Smooth muscle cell of the brain vasculature (primary cell): ENCODE measurements around the gene IREB2.
"Not testable (repeated sequence)": the region's sequence is repeated elsewhere in the genome, so short reads cannot be mapped to it uniquely, and the experiment has no call there.

Experiments
- DNase-seq: peaks from one replicate; pipeline ENCODE4 v3.0.0-alpha.2; 2012; ENCODE audit warnings: low read depth, low spot score

The IREB2 gene

DNA sequence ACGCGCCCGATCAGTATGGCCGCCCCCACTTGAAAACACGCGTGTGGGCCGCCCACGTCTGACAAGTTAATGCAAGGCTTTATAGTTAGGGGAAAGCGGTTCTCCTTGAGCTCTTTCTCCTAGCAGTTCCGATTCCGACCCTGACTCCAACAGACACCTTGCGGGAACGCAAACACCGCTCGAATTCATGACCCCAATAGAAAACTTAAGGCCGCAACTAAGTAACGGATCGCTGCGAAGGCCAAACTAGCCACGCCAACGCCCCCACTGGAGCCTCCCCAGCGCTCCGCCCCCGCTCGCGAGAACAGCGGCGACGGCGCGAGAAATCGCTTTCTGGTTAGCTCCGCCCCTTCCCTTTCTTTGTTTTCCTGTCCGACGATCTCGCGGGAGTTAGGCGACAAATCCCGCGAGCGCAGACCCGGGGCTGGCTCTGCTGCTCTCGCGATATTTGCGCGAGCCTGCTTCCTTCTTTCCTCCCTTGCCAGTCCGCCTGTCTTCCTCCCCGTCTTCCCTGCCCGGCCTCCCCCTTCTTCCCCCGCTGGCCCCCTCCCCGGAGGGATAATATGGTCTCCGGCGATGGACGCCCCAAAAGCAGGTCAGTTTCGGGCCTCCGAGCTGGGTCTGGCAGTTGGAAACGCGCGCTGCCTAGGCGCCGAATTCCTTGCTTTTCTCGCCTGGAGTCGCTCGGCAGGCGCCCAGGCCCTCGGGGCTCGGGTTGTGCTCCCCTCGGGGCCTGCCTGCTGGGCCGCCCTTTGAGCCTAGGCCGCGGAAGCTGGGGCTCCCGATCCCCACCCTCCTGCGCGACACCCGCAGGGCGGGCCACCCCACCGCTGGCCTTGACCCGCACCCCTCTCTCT lies at the start of gene IREB2:
TSS of gene IREB2 (plus strand) at position 455 of the 857 bp plus-strand sequence. CDS start at position 577, 122 bp downstream.
- peak; percentile 98 for DNase-seq

GRCh38 chr15:78388865-78389264 lies 49.2 kb upstream of the IREB2 start:
- DNase-seq = no peak

- no peak for DNase-seq
Measured at GRCh38 chr15:78389322-78389721, 48.7 kb upstream of the IREB2 start.

DNA sequence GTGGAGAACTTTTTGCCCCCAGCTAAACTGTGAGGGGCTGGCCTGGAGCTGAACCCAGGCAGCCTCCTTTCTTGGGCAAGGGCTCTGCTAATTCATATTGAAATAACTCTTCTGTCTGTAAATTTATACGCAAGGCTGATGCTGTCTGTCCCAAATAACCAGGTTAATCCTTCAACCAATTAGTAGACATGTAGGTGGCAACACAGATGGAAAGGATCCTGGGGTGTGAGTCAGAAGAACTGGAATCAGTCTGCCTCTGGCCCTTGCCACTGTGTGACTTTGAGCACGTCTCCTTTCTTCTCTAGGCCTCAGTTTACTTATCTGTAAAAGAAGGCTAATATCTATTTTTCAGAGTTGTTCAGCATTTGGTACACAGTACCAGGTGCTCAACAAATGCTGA lies 48.3 kb upstream of the IREB2 start:
- no peak for DNase-seq

- no peak for DNase-seq
Measured at GRCh38 chr15:78390242-78390641, 47.8 kb upstream of the IREB2 start.

DNA sequence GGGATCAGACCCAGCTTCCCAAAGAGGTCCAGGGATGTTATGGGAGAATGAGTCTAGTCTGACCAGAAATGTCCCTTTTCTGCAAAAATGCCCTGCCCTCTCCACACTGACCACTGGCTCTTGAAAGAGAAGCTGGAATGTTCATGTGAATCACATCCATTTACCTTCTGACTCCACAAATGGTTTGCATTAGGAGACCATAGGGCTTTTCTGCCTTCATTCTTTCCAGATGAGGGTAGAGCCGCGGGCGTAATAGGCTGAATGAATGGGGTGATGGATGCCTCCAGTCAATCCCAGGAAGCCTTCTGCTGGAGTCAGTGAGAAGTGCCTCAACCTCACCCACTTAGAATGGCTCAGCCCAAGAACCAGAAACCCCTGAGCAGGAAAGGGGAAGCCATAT lies 47.2 kb upstream of the IREB2 start:
- no peak for DNase-seq

DNA sequence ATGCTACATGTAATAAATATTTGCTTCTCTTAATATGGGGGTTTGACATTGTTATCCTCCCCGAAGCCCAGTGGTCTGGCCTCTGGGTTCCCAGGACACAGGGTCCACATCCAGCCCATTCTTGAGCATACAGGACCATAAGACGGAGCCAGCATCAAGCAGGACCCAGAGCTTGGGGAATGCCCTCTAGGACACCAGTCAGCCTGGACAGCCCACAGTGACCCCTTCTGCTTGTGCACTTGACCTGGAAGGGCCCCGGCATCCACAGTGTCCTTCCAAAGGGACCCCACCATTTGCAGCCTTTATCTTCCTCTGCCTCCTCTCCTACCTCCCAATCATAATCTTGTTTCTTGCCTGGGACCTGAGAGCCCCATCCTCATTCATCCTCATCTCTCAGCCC lies 46.2 kb upstream of the IREB2 start:
- DNase-seq = no peak

DNA sequence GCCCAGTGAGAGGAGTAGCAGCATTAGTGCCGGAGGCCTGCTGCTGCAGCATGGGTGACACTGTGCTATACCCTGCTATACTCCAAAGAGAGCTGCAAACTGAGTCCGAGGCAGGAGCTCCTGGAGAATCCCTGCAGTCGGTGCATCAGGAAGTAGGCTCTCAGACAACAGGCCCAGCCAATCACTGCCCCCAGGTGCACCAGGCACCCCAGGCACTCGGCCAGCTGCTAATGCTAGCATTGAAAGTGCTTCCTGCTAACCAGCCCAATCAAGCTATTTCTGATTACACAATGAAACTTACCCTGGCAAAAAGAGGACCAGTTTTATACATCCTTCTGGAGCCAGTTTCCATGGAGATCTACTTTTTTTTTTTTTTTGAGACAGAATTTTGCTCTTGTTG lies 45.6 kb upstream of the IREB2 start:
- DNase-seq = no peak

GRCh38 chr15:78393137-78393536 lies 44.9 kb upstream of the IREB2 start:
- DNase-seq = no peak

DNA sequence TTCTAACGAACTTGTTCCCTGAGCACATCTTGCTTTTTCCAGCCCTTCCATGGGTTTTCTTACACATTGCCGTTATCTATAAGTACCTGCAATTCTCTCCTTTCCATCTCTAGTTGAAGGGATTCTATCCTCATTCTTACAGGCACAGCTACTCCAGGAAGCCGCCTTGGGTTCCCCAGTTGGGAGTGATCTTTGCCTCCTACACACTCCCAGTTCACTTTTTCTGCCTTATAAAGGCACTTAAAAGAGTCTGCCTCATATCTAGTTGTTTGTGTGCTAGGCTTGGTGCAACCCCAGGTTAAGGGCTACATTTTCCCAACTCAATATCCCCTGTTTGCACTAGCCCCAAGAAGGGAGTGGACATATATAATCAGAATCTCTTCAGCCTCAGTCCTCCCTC lies 44.0 kb upstream of the IREB2 start:
- no peak for DNase-seq

DNA sequence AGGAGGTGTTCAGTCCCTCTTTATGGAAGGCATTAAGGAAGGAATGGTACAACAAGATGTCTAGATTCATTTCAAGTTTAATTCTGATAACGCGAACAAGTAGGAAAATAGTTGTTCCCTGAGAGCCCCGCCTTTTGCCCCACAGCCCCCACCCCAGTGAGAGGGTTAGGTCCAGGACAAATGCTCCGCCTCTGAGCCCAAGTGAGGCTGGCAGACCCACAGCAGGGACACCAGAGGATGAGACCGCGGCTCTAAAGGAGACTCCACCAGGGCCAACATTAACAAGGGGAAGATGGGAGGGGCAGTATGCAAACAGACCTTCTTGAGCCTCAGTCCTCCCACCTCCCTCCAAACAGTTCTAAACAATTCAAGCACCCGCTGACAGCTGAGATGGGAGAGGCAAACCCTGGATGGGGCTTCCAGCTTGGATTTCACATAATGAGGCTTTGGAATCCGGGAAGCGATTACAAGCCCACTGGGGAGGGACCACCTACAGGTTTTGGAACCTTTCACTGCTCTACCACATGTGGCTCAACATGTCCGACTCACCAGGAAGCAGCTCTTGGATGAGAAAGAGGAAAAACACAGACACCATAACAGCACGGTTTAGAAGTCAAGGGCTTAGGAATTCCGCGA lies 42.9 kb upstream of the IREB2 start:
- peak; percentile 72 for DNase-seq

GRCh38 chr15:78396186-78396814 lies 41.7 kb upstream of the IREB2 start:
- no peak for DNase-seq

DNA sequence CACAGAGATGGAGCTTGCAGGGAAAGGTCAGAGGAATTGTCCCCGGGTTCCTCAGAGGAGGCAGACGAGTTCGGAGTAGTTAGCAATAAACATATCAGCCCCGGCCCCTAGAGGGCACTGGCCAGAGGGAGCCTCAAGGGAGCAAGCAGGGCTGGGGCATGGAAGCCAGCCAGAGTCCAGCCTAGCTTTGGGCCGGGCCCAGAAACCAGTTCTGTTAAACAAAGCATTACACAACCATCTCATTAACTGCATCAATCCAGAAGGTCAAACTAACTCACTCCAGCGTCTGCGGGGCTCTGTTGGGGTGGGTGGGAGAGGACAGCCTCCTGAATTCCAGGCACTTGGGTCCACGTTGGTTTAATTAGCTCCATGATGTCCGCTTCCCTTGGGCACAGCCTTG lies 41.0 kb upstream of the IREB2 start:
- DNase-seq = no peak

GRCh38 chr15:78397382-78397781 lies 40.6 kb upstream of the IREB2 start:
- no peak for DNase-seq

GRCh38 chr15:78398076-78398825 lies 39.8 kb upstream of the IREB2 start:
- no peak for DNase-seq

GRCh38 chr15:78399091-78399490 lies 38.9 kb upstream of the IREB2 start:
- DNase-seq = no peak

- no peak for DNase-seq
Measured at GRCh38 chr15:78402061-78402610, 35.9 kb upstream of the IREB2 start.

DNA sequence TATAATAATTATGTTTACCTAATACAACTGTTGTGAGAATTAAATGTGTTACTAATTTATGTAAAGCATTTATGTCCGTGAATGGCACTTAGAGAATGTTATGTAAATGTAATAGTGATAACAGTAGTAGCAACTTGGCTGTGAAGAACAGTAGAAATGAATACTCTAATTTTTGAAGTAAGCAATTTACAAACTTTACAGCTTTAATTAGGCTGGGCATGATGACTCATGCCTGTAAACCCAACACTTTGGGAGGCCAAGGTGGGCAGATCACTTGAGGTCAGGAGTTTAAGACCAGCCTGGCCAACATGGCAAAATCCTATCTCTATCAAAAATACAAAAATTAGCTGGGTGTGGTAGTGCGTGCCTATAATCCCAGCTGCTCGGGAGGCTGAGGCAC lies 33.9 kb upstream of the IREB2 start:
- DNase-seq = no peak

DNA sequence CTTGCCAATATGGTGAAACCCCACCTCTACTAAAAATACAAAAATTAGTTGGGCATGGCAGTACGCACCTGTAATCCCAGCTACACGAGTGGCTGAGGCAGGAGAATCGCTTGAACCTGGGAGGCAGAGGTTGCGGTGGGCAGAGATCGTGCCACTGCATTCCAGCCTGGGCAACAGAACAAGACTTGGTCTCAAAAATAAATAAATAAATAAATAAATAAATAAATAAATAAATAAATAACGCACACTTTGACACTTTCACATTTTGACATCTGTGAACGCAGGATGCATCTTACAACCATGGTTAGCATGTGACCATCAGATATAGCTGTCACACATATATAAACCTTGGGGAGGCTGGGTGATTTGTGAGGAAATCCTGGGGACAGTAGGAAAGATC lies 33.2 kb upstream of the IREB2 start:
- not testable (repeated sequence) for DNase-seq

- no peak for DNase-seq
Measured at GRCh38 chr15:78405336-78405924, 32.6 kb upstream of the IREB2 start.

- no peak for DNase-seq
Measured at GRCh38 chr15:78406016-78406585, 31.9 kb upstream of the IREB2 start.
